ENCODE data around the gene RNF19B. TPM values are rescaled to one million over a fixed set of nuclear protein-coding genes. Genes with fewer than 3 reads are reported as not detected.
A peak's percentile ranks its signal among the peaks of the same experiment; 100 is the strongest.

The RNF19B gene
- total and polyA plus RNA-seq, 2 of the 13 experiments (the other 11 are each of a cell fraction or from before 2014, with no cell fraction given), result 15.3 to 22.5 TPM

GRCh38 chr1:32933742-32934322, 30.8 kb downstream of the RNF19B start (continued):
- TF ChIP-seq UBTF (CRISPR knock-in tag; IDR thresholded peaks at IDR 0.05), result peak; percentile 21; the same call in 1 of the 2 replicates
- no peak for TF ChIP-seq ZNF44 (CRISPR knock-in tag; IDR thresholded peaks at IDR 0.05)
- no peak for TF ChIP-seq AGO2 (optimal IDR thresholded peaks at IDR 0.05; ENCODE audit: low read depth, low read length)
- TF ChIP-seq ZNF558 (CRISPR knock-in tag; IDR thresholded peaks at IDR 0.05; ENCODE audit: borderline replicate concordance), result no peak
- TF ChIP-seq ZMAT3 (CRISPR knock-in tag; conservative IDR thresholded peaks at IDR 0.05), result no peak
- TF ChIP-seq NFIB (CRISPR knock-in tag; IDR thresholded peaks at IDR 0.05; ENCODE audit: borderline replicate concordance), result no peak
- TF ChIP-seq NPAS2 (CRISPR knock-in tag; IDR thresholded peaks at IDR 0.05; ENCODE audit: borderline replicate concordance), result no peak
- TF ChIP-seq KDM6A (CRISPR knock-in tag; IDR thresholded peaks at IDR 0.05; ENCODE audit: low read depth), result peak; percentile 86
- TF ChIP-seq NONO (IDR thresholded peaks at IDR 0.05), result no peak
- TF ChIP-seq NONO (CRISPR knock-in tag; conservative IDR thresholded peaks at IDR 0.05), result no peak
- TF ChIP-seq ZXDC (CRISPR knock-in tag; IDR thresholded peaks at IDR 0.05), result no peak
- TF ChIP-seq TBX2 (CRISPR knock-in tag; IDR thresholded peaks at IDR 0.05; ENCODE audit: borderline replicate concordance), result peak; percentile 99
- no peak for TF ChIP-seq SP1 (IDR thresholded peaks at IDR 0.05)
- TF ChIP-seq SP1 (CRISPR knock-in tag; IDR thresholded peaks at IDR 0.05), result peak; percentile 54; the same call in 1 of the 2 replicates
- no peak for TF ChIP-seq ZNF256 (CRISPR knock-in tag; conservative IDR thresholded peaks at IDR 0.05)
- peak; percentile 58; the same call in 1 of the 2 replicates for TF ChIP-seq HNF1A (IDR thresholded peaks at IDR 0.05; ENCODE audit: low read depth)
- peak; percentile 77 for TF ChIP-seq HNF1A (CRISPR knock-in tag; IDR thresholded peaks at IDR 0.05; ENCODE audit: borderline replicate concordance)
